Endothelial cell of umbilical vein (primary cell): ENCODE measurements around the gene ETF1. TPM values are rescaled to one million over a fixed set of nuclear protein-coding genes. Genes with fewer than 3 reads are reported as not detected.

Source experiments
- BruUV-seq: library from RNA; stranded (reverse); fragments of 400-500 nt; replicated peaks from 2 replicates; lab custom pipeline; 2021; lab: Mats Ljungman, UMichigan
- CTCF ChIA-PET: fragments of 300-600, 350-600 bp; sonication (Branson Sonifier 250); formaldehyde crosslinking; loops from one replicate; lab custom pipeline; 2021; ENCODE audit warnings: antibody characterized with exemption, inconsistent platforms; lab: Charles Lee
- POLR2A ChIA-PET: fragments of 300-600, 350-600 bp; sonication (Branson Sonifier 250); formaldehyde crosslinking; loops from one replicate; lab custom pipeline; 2021; ENCODE audit warnings: antibody characterized with exemption, inconsistent platforms; lab: Charles Lee
- DNase-seq: peaks from one replicate; pipeline ENCODE4 v3.0.0-alpha.2; 2011; ENCODE audit warnings: low read depth, low spot score
- FAIRE-seq: peaks from 2 replicates; lab custom pipeline; 2011; peaks lifted over from hg19 to GRCh38; lab: Jason Lieb, UNC
- H2AFZ ChIP-seq: 2 replicates; pipeline ENCODE4 v1.6.0; 2012; ENCODE audit warnings: low read depth, low read length, control low read depth, inconsistent platforms
- H3K27ac ChIP-seq: 2 replicates; pipeline ENCODE4 v1.5.1; 2011; ENCODE audit warnings: low read depth, mild to moderate bottlenecking, control low read depth, low read length, moderate library complexity; ENCODE audit not compliant: insufficient read depth
- H3K27me3 ChIP-seq, 2 experiments: 2 replicates each; pipeline versions ENCODE4 v1.6.0 to v1.6.1; 2011; ENCODE audit warnings: low read length in 2 of 2, mixed read lengths in 1 of 2; ENCODE audit not compliant: control insufficient read depth in 2 of 2, insufficient read depth in 2 of 2
- H3K36me3 ChIP-seq, 2 experiments: 2 replicates in 1 of 2; 3 replicates in 1 of 2; pipeline ENCODE4 v1.5.1; 2011; ENCODE audit warnings: low read length in 2 of 2, mild to moderate bottlenecking in 1 of 2, moderate library complexity in 1 of 2; ENCODE audit not compliant: control insufficient read depth in 2 of 2, insufficient read depth in 2 of 2; ENCODE audit errors: extremely low read depth in 1 of 2
- H3K4me1 ChIP-seq: 3 replicates; pipeline ENCODE4 v1.5.1; 2011; ENCODE audit warnings: mild to moderate bottlenecking, low read length; ENCODE audit not compliant: control insufficient read depth, insufficient read depth; ENCODE audit errors: extremely low read depth
- H3K4me2 ChIP-seq: 2 replicates; pipeline ENCODE4 v1.6.1; 2011; ENCODE audit warnings: low read length, control low read depth, mixed read lengths; ENCODE audit not compliant: insufficient read depth
- H3K4me3 ChIP-seq, 3 experiments: fragments of 200-600 bp in 1 of 3; sonication (generic), shearing (Covaris generic) in 1 of 3; replicated peaks in 1 of 3; 2 replicates each; pipeline ENCODE4 v1.5.1; 2011 to 2016; ENCODE audit warnings: control low read depth in 3 of 3, low read length in 3 of 3, mild to moderate bottlenecking in 2 of 3, inconsistent platforms in 1 of 3, low read depth in 1 of 3, moderate library complexity in 1 of 3; ENCODE audit not compliant: insufficient read depth in 1 of 3
- H3K79me2 ChIP-seq: 2 replicates; pipeline ENCODE4 v1.6.0; 2012; ENCODE audit warnings: low read length, inconsistent platforms; ENCODE audit not compliant: control insufficient read depth, insufficient read depth
- H3K9ac ChIP-seq: replicated peaks from 2 replicates; pipeline ENCODE3; 2011; ENCODE audit warnings: low read length, control low read depth; ENCODE audit not compliant: insufficient read depth; ENCODE audit errors: extremely low read depth
- H3K9me1 ChIP-seq: replicated peaks from 3 replicates; pipeline ENCODE4 v1.6.0; 2011; ENCODE audit warnings: mild to moderate bottlenecking, low read length; ENCODE audit not compliant: control insufficient read depth, insufficient read depth; ENCODE audit errors: extremely low read depth
- H3K9me3 ChIP-seq: replicated peaks from 2 replicates; pipeline ENCODE4 v1.5.1; 2012; ENCODE audit warnings: low read length, inconsistent platforms; ENCODE audit not compliant: control insufficient read depth, insufficient read depth
- H4K20me1 ChIP-seq: replicated peaks from 2 replicates; pipeline ENCODE3; 2011; ENCODE audit warnings: mild to moderate bottlenecking, low read length; ENCODE audit not compliant: control insufficient read depth, insufficient read depth; ENCODE audit errors: extremely low read depth
- CTCF ChIP-seq, 2 donors: IDR thresholded peaks; 1 replicate in 1 of 2; 2 replicates in 1 of 2; pipeline ENCODE4 v1.5.1; 2011; ENCODE audit warnings: low read length in 2 of 2, mild to moderate bottlenecking in 2 of 2, moderate library complexity in 2 of 2, control low read depth in 1 of 2, inconsistent platforms in 1 of 2, low read depth in 1 of 2; ENCODE audit not compliant: insufficient read depth in 1 of 2; ENCODE audit errors: extremely low read depth in 1 of 2
- EZH2 ChIP-seq: IDR thresholded peaks from 2 replicates; pipeline ENCODE4 v1.6.1; 2012; ENCODE audit warnings: borderline replicate concordance, low read depth, mild to moderate bottlenecking, moderate library complexity, low read length, inconsistent platforms; ENCODE audit not compliant: severe bottlenecking
- FOS ChIP-seq: IDR thresholded peaks from 2 replicates; pipeline ENCODE4 v1.6.1; 2011; ENCODE audit warnings: mild to moderate bottlenecking, low read length, moderate library complexity, borderline replicate concordance; ENCODE audit not compliant: insufficient read depth
- GATA2 ChIP-seq: IDR thresholded peaks from 2 replicates; pipeline ENCODE4 v1.7.0; 2011; ENCODE audit warnings: low read depth, mild to moderate bottlenecking, moderate library complexity, mixed read lengths, low read length; ENCODE audit not compliant: insufficient read length, insufficient read depth
- JUN ChIP-seq: IDR thresholded peaks from 2 replicates; pipeline ENCODE4 v1.6.1; 2011; ENCODE audit warnings: borderline replicate concordance, low read depth; ENCODE audit not compliant: insufficient read length, insufficient read depth
- MYC ChIP-seq: IDR thresholded peaks from one replicate; pipeline ENCODE4 v1.6.1; 2011; ENCODE audit warnings: mild to moderate bottlenecking, low read depth, low read length
- POLR2A ChIP-seq: IDR thresholded peaks from 2 replicates; pipeline ENCODE4 v1.6.1; 2012; ENCODE audit warnings: low read depth, mild to moderate bottlenecking, control low read depth, low read length
- POLR2AphosphoS5 ChIP-seq: IDR thresholded peaks from 2 replicates; pipeline ENCODE4 v1.6.1; 2012; ENCODE audit warnings: low read depth, mild to moderate bottlenecking, control low read depth, low read length, moderate library complexity; ENCODE audit not compliant: insufficient read depth
- dilution Hi-C: fragments of 300-500 bp; cut with MboI; formaldehyde crosslinking; loops from one replicate; pipeline ENCODE4 v1.15.0; 2019; ENCODE audit warnings: low sequenced_read_pairs; ENCODE audit not compliant: extremely low pct_ligation_motif_present
- intact Hi-C: fragments of 100-400 bp; cut with micrococcal nuclease; formaldehyde crosslinking; loops from one replicate; pipeline ENCODE4 v1.10.0; 2022
- polyA plus RNA-seq, 4 experiments: library from polyadenylated mRNA; depleted of rRNA in 3 of 4; stranded (reverse) in 3 of 4; unstranded in 1 of 4; fragments of >200 nt; gene quantifications; 2 replicates each; pipeline versions ENCODE4 v1.2.1 to v1.2.3, GENCODE V29; 2011 to 2012; ENCODE audit warnings: missing spikeins in 1 of 4
- total RNA-seq: library from RNA; stranded (reverse); gene quantifications from 2 replicates; pipeline ENCODE4 v1.2.3, GENCODE V29; 2021
- TF ChIP-seq, protein P1 (sequence below): IDR thresholded peaks from 2 replicates; pipeline ENCODE4 v1.6.1; 2011; ENCODE audit not compliant: insufficient read depth, insufficient read length

ETF1 gene
- total and polyA plus RNA-seq, 2 donors (not counting 3 experiments of a cell fraction or from before 2014, with no cell fraction given) = 32.9 to 114 TPM

DNA sequence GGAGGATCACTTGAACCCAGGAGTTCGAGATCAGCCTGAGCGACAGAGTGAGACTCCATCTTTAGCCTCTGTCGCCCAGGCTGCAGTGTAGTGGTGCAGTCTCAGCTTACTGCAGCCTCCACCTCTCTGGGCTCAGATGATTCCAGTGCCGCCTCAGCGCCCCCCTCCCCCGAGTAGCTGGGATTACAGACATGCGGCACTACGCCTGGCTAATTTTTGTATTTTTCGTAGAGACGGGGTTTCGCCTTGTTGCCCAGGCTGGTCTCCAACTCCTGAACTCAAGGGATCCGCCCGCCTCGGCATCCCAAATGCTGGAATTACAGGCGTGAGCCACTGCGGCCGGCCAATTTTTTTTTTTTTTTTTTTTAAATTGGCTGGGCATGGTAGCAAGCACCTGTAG is 34.4 kb upstream of the ETF1 start:
- intact Hi-C loops = loop anchor here (5.0 kb wide), 1 partner anchor 620 kb away; the partner anchor contains the start of gene SIL1
- ChIA-PET CTCF (no interaction called here), POLR2A (no interaction called here)
- no peaks in the 10 kb centered on the region for H3K9me1 ChIP-seq
- peaks cover 10% of the 10 kb centered on the region for H3K4me1 ChIP-seq
- BruUV-seq = no TSS peak
- peaks cover 24% of the 10 kb centered on the region for H3K79me2 ChIP-seq
- no peaks in the 10 kb centered on the region for H3K9me3 ChIP-seq
- no peak overlapping the region for H3K4me3 ChIP-seq
- FAIRE-seq (no peak), DNase-seq (no peak)
- peaks cover 1 to 3% of the 10 kb centered on the region in 2 experiments for H3K36me3 ChIP-seq
- H2AFZ ChIP-seq = no peak overlapping the region
- no peaks in the 10 kb centered on the region for H3K27me3 ChIP-seq
- no peak overlapping the region for H3K9ac ChIP-seq
- no peak overlapping the region for H3K27ac ChIP-seq
- H4K20me1 ChIP-seq = no peaks in the 10 kb centered on the region
- TF ChIP-seq CTCF (IDR thresholded peaks at IDR 0.05; ENCODE audit: extremely low read depth in 1 of 2, insufficient read depth in 1 of 2, low read depth in 1 of 2, low read length in 2 of 2) (no peak), FOS (no peak), JUN (no peak), GATA2 (no peak), EZH2 (no peak), POLR2A (no peak), MYC (no peak), POLR2AphosphoS5 (no peak)
- TF ChIP-seq, protein P1, sequence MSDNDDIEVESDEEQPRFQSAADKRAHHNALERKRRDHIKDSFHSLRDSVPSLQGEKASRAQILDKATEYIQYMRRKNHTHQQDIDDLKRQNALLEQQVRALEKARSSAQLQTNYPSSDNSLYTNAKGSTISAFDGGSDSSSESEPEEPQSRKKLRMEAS = no peak
- dilution Hi-C loops = no loop called here
- no peak overlapping the region for H3K4me2 ChIP-seq
